Measurements from ENCODE around the gene AKR1C3. TPM values are rescaled to one million over a fixed set of nuclear protein-coding genes. Genes with fewer than 3 reads are reported as not detected.
A peak's percentile ranks its signal among the peaks of the same experiment; 100 is the strongest.
"Not testable (repeated sequence)": the region's sequence is repeated elsewhere in the genome, so short reads cannot be mapped to it uniquely, and the experiment has no call there.

AKR1C3 gene
- 30.0 and 36.3 TPM in 2 replicates for total RNA-seq (2014; rRNA removed; shearing (Covaris generic))

- Histone ChIP-seq H3K4me3 (peak within 1 kb of the TSS; percentile 64), H3K4me1 (0 out of 2 replicates have a peak, but pooled peaks cover 3% of the 10 kb centered on the region), H3K27me3 (no peaks in the 10 kb centered on the region), H3K36me3 (no peaks in the 10 kb centered on the region), H3K9me3 (replicated peaks) (no peaks in the 10 kb centered on the region), H3K27ac (peak within 1 kb of the TSS; percentile 73)
- peak; percentile 7 to 73 for DNase-seq
Measured at GRCh38 chr10:5094265-5095205, at the start of gene AKR1C3. Gene AKR1C3 (plus strand): TSS chr10:5094414. CDS start chr10:5094445, 31 bp downstream.

GRCh38 chr10:5045095-5045494, 49.1 kb upstream of the AKR1C3 start:
- Histone ChIP-seq H3K27me3 (no peaks in the 10 kb centered on the region), H3K9me3 (replicated peaks) (peaks cover 10% of the 10 kb centered on the region), H3K27ac (no peak overlapping the region), H3K4me3 (no peak overlapping the region), H3K4me1 (peaks cover 9% of the 10 kb centered on the region; the same call in 1 of the 2 replicates), H3K36me3 (no peaks in the 10 kb centered on the region)
- DNase-seq, result no peak

GRCh38 chr10:5046410-5046809, 47.8 kb upstream of the AKR1C3 start:
- Histone ChIP-seq H3K9me3 (replicated peaks) (0 out of 2 replicates have a peak, but pooled peaks cover 3% of the 10 kb centered on the region), H3K27ac (no peak overlapping the region), H3K27me3 (no peaks in the 10 kb centered on the region), H3K36me3 (no peaks in the 10 kb centered on the region), H3K4me3 (no peak overlapping the region), H3K4me1 (peaks cover 2% of the 10 kb centered on the region; the same call in 1 of the 2 replicates)
- DNase-seq, result no peak

GRCh38 chr10:5047055-5047454, 47.2 kb upstream of the AKR1C3 start:
- not testable (repeated sequence) for H3K36me3 ChIP-seq, H3K27ac ChIP-seq

GRCh38 chr10:5047912-5048628, 46.1 kb upstream of the AKR1C3 start:
- no peaks in the 10 kb centered on the region for H3K36me3 ChIP-seq
- DNase-seq, result no peak
- H3K27ac ChIP-seq, result no peak overlapping the region
- H3K4me1 ChIP-seq, result no peaks in the 10 kb centered on the region
- H3K9me3 ChIP-seq (replicated peaks), result no peaks in the 10 kb centered on the region
- no peaks in the 10 kb centered on the region for H3K27me3 ChIP-seq
- H3K4me3 ChIP-seq, result no peak overlapping the region

More at GRCh38 chr10:5047055-5047454, 47.2 kb upstream of the AKR1C3 start:
- not testable (repeated sequence) for H3K27me3 ChIP-seq; DNase-seq; H3K4me3 ChIP-seq; H3K9me3 ChIP-seq (replicated peaks); H3K4me1 ChIP-seq

GRCh38 chr10:5052951-5053500, 41.2 kb upstream of the AKR1C3 start:
- not testable (repeated sequence) for DNase-seq, H3K4me3 ChIP-seq, H3K27ac ChIP-seq

GRCh38 chr10:5054831-5055230, 39.4 kb upstream of the AKR1C3 start:
- H3K27ac ChIP-seq; H3K4me1 ChIP-seq; H3K36me3 ChIP-seq; H3K27me3 ChIP-seq; H3K4me3 ChIP-seq; H3K9me3 ChIP-seq (replicated peaks); DNase-seq: not testable (repeated sequence)

More at GRCh38 chr10:5052951-5053500, 41.2 kb upstream of the AKR1C3 start:
- H3K27me3 ChIP-seq; H3K36me3 ChIP-seq; H3K4me1 ChIP-seq; H3K9me3 ChIP-seq (replicated peaks): not testable (repeated sequence)

- not testable (repeated sequence) for H3K27ac ChIP-seq; H3K4me3 ChIP-seq; H3K36me3 ChIP-seq; DNase-seq; H3K9me3 ChIP-seq (replicated peaks); H3K4me1 ChIP-seq; H3K27me3 ChIP-seq
Measured at GRCh38 chr10:5059267-5059666, 34.9 kb upstream of the AKR1C3 start.

GRCh38 chr10:5060791-5061190, 33.4 kb upstream of the AKR1C3 start:
- H3K4me3 ChIP-seq; H3K9me3 ChIP-seq (replicated peaks); H3K27ac ChIP-seq; H3K27me3 ChIP-seq; H3K36me3 ChIP-seq: not testable (repeated sequence)
- H3K4me1 ChIP-seq, result peaks cover 14% of the 10 kb centered on the region
- peak; percentile 32 to 38 for DNase-seq

- no peak overlapping the region for H3K4me3 ChIP-seq
- H3K4me1 ChIP-seq, result peaks cover 14% of the 10 kb centered on the region
- no peaks in the 10 kb centered on the region for H3K27me3 ChIP-seq
- no peak for DNase-seq
- no peaks in the 10 kb centered on the region for H3K9me3 ChIP-seq (replicated peaks)
- peak overlapping the region; percentile 33 for H3K27ac ChIP-seq
- H3K36me3 ChIP-seq, result no peaks in the 10 kb centered on the region
Measured at GRCh38 chr10:5064656-5065055, 29.6 kb upstream of the AKR1C3 start.

- DNase-seq, result no peak
- H3K36me3 ChIP-seq, result no peaks in the 10 kb centered on the region
- 0 out of 2 replicates have a peak, but pooled peaks cover 3% of the 10 kb centered on the region for H3K9me3 ChIP-seq (replicated peaks)
- H3K4me3 ChIP-seq, result no peak overlapping the region
- H3K27me3 ChIP-seq, result no peaks in the 10 kb centered on the region
- no peak overlapping the region for H3K27ac ChIP-seq
- peaks cover 34% of the 10 kb centered on the region for H3K4me1 ChIP-seq
Measured at GRCh38 chr10:5068274-5068984, 25.8 kb upstream of the AKR1C3 start.

- H3K4me3 ChIP-seq, result no peak overlapping the region
- no peaks in the 10 kb centered on the region for H3K36me3 ChIP-seq
- 0 out of 2 replicates have a peak, but pooled peaks cover 3% of the 10 kb centered on the region for H3K9me3 ChIP-seq (replicated peaks)
- peaks cover 20% of the 10 kb centered on the region for H3K4me1 ChIP-seq
- no peak for DNase-seq
- H3K27me3 ChIP-seq, result no peaks in the 10 kb centered on the region
- peak overlapping the region; percentile 95 for H3K27ac ChIP-seq
Measured at GRCh38 chr10:5070648-5071410, 23.4 kb upstream of the AKR1C3 start.

GRCh38 chr10:5071411-5072198, 22.6 kb upstream of the AKR1C3 start:
- H3K4me1 ChIP-seq, result peaks cover 20% of the 10 kb centered on the region
- DNase-seq, result peak; percentile 65 to 79
- H3K36me3 ChIP-seq, result no peaks in the 10 kb centered on the region
- H3K4me3 ChIP-seq, result peak overlapping the region; percentile 15; the same call in 1 of the 2 replicates
- H3K9me3 ChIP-seq (replicated peaks), result 0 out of 2 replicates have a peak, but pooled peaks cover 3% of the 10 kb centered on the region
- no peaks in the 10 kb centered on the region for H3K27me3 ChIP-seq
- H3K27ac ChIP-seq, result peak overlapping the region; percentile 95
